Esophagus squamous epithelium (tissue), 4 donors: ENCODE data around the gene TOX2.

ENCODE experiments used
- POLR2A ChIP-seq, 4 donors: fragments of 450-650 bp; IDR thresholded peaks; one replicate each; pipeline ENCODE4 v1.6.1; 2017; ENCODE audit warnings: antibody characterized with exemption in 4 of 4, mild to moderate bottlenecking in 4 of 4, moderate library complexity in 3 of 4
- TF ChIP-seq, protein P1 (sequence below), 6 experiments: fragments of 450-650 bp in 4 of 6; fragments of 200-600 bp in 2 of 6; sonication (generic) in 2 of 6; IDR thresholded peaks; one replicate each; pipeline ENCODE4 v1.5.1; 2016 to 2019; ENCODE audit warnings: antibody characterized with exemption in 6 of 6, mild to moderate bottlenecking in 4 of 6, moderate library complexity in 4 of 6

GRCh38 chr20:44091026-44091425 lies 176.4 kb downstream of the TOX2 start:
- TF ChIP-seq, protein P1, sequence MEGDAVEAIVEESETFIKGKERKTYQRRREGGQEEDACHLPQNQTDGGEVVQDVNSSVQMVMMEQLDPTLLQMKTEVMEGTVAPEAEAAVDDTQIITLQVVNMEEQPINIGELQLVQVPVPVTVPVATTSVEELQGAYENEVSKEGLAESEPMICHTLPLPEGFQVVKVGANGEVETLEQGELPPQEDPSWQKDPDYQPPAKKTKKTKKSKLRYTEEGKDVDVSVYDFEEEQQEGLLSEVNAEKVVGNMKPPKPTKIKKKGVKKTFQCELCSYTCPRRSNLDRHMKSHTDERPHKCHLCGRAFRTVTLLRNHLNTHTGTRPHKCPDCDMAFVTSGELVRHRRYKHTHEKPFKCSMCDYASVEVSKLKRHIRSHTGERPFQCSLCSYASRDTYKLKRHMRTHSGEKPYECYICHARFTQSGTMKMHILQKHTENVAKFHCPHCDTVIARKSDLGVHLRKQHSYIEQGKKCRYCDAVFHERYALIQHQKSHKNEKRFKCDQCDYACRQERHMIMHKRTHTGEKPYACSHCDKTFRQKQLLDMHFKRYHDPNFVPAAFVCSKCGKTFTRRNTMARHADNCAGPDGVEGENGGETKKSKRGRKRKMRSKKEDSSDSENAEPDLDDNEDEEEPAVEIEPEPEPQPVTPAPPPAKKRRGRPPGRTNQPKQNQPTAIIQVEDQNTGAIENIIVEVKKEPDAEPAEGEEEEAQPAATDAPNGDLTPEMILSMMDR (IDR thresholded peaks at IDR 0.05), result no peak
- TF ChIP-seq POLR2A (IDR thresholded peaks at IDR 0.05), result no peak
